ENCODE measurements around the gene TMC5.

DNA sequence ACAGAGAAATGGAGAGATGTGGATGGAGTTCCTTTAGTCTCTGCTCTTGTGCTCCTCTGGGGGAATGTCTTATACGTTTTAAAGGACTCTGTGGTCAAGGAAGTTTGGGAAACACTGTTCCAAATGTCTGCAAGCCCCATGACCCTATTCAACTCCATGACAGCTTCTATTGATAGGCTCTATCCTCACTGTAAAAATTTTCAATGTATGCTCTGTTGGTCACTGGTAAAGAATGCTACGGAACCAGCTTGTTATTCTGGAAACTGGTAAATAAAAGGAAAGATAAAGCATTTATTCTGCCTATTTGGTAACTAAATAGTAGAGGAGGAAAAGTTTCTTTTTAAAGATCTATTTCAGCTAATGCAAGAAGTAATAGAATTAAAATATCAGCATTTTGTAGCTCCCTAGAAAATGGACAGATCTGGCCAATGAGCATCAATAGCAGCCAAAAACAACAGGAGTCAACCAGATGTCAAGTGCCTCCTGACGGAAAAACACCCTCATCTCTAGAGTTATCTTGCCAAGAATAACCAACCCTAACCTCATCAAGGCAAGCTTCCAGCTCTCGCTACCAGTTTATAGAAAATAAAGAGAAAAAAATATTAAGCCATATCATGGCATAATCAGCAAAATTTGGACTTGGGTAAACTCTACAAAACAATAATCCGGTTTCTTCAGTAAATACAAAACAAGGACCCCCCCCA is 88.1 kb downstream of the TMC5 start:
- TF ChIP-seq, protein P1, sequence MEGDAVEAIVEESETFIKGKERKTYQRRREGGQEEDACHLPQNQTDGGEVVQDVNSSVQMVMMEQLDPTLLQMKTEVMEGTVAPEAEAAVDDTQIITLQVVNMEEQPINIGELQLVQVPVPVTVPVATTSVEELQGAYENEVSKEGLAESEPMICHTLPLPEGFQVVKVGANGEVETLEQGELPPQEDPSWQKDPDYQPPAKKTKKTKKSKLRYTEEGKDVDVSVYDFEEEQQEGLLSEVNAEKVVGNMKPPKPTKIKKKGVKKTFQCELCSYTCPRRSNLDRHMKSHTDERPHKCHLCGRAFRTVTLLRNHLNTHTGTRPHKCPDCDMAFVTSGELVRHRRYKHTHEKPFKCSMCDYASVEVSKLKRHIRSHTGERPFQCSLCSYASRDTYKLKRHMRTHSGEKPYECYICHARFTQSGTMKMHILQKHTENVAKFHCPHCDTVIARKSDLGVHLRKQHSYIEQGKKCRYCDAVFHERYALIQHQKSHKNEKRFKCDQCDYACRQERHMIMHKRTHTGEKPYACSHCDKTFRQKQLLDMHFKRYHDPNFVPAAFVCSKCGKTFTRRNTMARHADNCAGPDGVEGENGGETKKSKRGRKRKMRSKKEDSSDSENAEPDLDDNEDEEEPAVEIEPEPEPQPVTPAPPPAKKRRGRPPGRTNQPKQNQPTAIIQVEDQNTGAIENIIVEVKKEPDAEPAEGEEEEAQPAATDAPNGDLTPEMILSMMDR (IDR thresholded peaks at IDR 0.05): no peak
- TF ChIP-seq POLR2A (IDR thresholded peaks at IDR 0.05): no peak
